ENCODE results near the gene ARHGAP22. TPM values are rescaled to one million over a fixed set of nuclear protein-coding genes. Genes with fewer than 3 reads are reported as not detected.

Gene ARHGAP22
- total and polyA plus RNA-seq, 4 donors = 0.23 to 2.3 (median 0.54) TPM

DNA sequence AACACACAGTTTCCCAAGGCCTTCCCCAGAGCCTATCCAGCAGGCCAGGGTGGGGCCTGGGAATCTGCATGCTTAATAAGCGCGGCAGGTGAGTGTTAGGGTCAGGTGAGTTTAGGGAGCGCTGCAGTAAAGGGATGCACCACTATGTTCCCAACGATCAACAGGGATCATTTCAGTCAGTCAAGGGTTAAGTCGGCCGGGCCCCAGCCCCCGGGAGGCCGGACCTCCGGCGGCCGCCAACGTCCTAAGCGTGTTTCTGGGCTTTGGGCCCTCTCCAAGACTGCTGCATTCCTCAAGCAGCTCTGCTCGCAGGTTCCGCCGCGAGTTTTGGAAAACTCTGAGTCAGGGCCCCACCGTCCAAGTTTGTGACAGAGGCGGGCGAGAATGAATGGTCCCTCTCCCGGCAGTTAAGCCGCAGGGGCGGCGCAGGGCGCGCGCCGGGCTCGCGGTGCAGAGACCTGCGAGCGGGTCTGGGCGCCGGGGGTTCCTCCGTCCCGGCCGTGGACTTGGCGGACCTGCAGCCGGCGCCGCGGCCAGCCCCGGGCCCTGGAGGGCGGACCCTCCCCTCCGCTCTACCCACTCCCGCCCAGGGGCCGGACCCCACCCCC lies 81.6 kb downstream of the ARHGAP22 start:
- Histone ChIP-seq H3K4me3 (ENCODE audit: low read depth in 1 of 3, low read length in 3 of 3) (peak overlapping the region in 2 of 3 donors; percentile 40 to 50), H3K4me1 (ENCODE audit: control insufficient read depth in 4 of 4, insufficient read depth in 4 of 4, low read length in 3 of 4) (peaks cover 7 to 15% (median 12%) of the 10 kb centered on the region in 4 donors), H3K9ac (ENCODE audit: low read depth in 1 of 2, low read length in 2 of 2) (no peak overlapping the region), H3K9me3 (ENCODE audit: control insufficient read depth in 4 of 4, low read length in 3 of 4) (no peaks in the 10 kb centered on the region), H3K27ac (ENCODE audit: low read depth in 1 of 2, low read length in 2 of 2) (no peak overlapping the region), H3K27me3 (ENCODE audit: control insufficient read depth in 4 of 4, insufficient read depth in 4 of 4, low read length in 3 of 4) (peaks cover 0 to 4% (median 0%) of the 10 kb centered on the region in 4 donors), H3K36me3 (ENCODE audit: control insufficient read depth in 4 of 4, insufficient read depth in 3 of 4, low read depth in 1 of 4, low read length in 3 of 4) (no peaks in the 10 kb centered on the region)
- no peak for TF ChIP-seq FOXA2 (IDR thresholded peaks at IDR 0.05)
- TF ChIP-seq FOXA1 (IDR thresholded peaks at IDR 0.05) = no peak
- peak; percentile 38 for DNase-seq (ENCODE audit: low spot score)
- 3% methylated on average over 47 of the region's 47 CpGs for WGBS

DNA sequence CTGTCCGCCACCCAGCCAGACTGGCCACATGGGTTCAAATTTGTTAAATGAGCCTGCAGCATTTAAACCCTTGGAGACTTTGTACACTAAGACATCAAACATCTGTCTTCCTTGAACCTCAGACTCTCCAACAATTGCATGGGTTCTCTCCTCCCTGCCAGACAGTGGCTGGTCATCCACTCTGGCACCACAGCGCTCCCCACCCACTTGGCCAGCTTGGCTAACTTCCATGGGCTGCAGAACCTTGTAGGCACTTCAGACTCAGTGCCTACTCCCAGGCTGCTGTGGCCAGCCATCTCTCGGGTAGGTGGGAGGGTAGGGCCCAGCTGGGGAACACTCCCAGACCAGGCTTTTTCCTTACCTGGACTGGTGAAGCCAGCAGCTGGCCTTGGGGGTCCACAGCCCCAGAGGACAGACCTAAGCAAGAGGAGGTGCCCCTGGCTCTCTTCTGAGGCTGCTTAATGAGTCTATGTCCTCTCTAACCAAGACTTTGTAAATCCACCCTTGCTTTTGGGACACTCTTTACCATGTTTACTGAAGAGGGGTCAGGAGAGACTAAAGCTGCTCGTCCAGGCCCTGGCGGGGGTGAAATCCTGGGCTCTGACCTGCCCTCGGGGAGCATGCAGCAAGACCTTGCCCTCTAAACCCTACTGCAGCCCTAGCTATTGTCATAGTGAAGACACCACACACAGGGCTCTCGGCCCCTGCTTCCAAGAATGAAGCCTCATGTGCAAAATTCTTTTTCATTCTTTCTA lies 82.7 kb downstream of the ARHGAP22 start:
- no peaks in the 10 kb centered on the region for H3K9me3 ChIP-seq (ENCODE audit: control insufficient read depth in 4 of 4, low read length in 3 of 4)
- no peak overlapping the region for H3K9ac ChIP-seq (ENCODE audit: low read depth in 1 of 2, low read length in 2 of 2)
- TF ChIP-seq, protein P1, sequence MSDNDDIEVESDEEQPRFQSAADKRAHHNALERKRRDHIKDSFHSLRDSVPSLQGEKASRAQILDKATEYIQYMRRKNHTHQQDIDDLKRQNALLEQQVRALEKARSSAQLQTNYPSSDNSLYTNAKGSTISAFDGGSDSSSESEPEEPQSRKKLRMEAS (IDR thresholded peaks at IDR 0.05) = no peak
- TF ChIP-seq HNF4G (IDR thresholded peaks at IDR 0.05) = no peak
- TF ChIP-seq REST (IDR thresholded peaks at IDR 0.05) = no peak
- TF ChIP-seq JUND (IDR thresholded peaks at IDR 0.05) = no peak
- TF ChIP-seq, protein P2, sequence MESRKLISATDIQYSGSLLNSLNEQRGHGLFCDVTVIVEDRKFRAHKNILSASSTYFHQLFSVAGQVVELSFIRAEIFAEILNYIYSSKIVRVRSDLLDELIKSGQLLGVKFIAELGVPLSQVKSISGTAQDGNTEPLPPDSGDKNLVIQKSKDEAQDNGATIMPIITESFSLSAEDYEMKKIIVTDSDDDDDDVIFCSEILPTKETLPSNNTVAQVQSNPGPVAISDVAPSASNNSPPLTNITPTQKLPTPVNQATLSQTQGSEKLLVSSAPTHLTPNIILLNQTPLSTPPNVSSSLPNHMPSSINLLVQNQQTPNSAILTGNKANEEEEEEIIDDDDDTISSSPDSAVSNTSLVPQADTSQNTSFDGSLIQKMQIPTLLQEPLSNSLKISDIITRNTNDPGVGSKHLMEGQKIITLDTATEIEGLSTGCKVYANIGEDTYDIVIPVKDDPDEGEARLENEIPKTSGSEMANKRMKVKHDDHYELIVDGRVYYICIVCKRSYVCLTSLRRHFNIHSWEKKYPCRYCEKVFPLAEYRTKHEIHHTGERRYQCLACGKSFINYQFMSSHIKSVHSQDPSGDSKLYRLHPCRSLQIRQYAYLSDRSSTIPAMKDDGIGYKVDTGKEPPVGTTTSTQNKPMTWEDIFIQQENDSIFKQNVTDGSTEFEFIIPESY (IDR thresholded peaks at IDR 0.05) = no peak
- TF ChIP-seq HNF4A (conservative IDR thresholded peaks at IDR 0.05) = no peak
- no peak for TF ChIP-seq RAD21 (IDR thresholded peaks at IDR 0.05)
- H3K36me3 ChIP-seq (ENCODE audit: control insufficient read depth in 4 of 4, insufficient read depth in 3 of 4, low read depth in 1 of 4, low read length in 3 of 4) = no peaks in the 10 kb centered on the region
- peak; percentile 29 for DNase-seq (ENCODE audit: low spot score)
- peaks cover 0 to 4% (median 0%) of the 10 kb centered on the region in 4 donors for H3K27me3 ChIP-seq (ENCODE audit: control insufficient read depth in 4 of 4, insufficient read depth in 4 of 4, low read length in 3 of 4)
- H3K27ac ChIP-seq (ENCODE audit: low read depth in 1 of 2, low read length in 2 of 2) = no peak overlapping the region
- H3K4me3 ChIP-seq (ENCODE audit: low read depth in 1 of 3, low read length in 3 of 3) = no peak overlapping the region
- H3K4me1 ChIP-seq (ENCODE audit: control insufficient read depth in 4 of 4, insufficient read depth in 4 of 4, low read length in 3 of 4) = peaks cover 7 to 15% (median 12%) of the 10 kb centered on the region in 4 donors
- 82% methylated on average over 7 of the region's 7 CpGs for WGBS

DNA sequence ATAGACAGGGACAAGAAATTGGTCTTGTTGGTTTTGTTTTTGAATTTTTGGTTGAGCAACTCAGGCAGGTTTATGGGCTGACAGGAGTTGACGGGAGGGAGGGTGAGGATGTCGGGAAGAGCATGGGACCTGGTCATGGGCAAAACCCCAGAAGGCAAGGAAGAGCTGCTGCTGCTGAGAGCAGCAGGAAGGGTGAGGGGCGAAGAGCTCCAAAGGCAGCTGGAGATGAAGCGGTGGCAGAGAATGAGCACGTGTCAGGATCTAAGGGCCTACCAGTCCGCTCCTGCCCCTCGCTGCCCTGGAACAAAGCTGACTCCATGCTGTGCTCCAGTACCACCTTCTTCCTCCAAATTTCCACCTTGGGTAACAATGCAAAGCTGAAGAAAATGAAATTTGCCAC lies 84.3 kb downstream of the ARHGAP22 start:
- H3K9me3 ChIP-seq (ENCODE audit: control insufficient read depth in 4 of 4, low read length in 3 of 4) = no peaks in the 10 kb centered on the region
- H3K9ac ChIP-seq (ENCODE audit: low read depth in 1 of 2, low read length in 2 of 2) = no peak overlapping the region
- no peak for DNase-seq (ENCODE audit: low spot score)
- H3K27me3 ChIP-seq (ENCODE audit: control insufficient read depth in 4 of 4, insufficient read depth in 4 of 4, low read length in 3 of 4) = peaks cover 0 to 6% (median 0%) of the 10 kb centered on the region in 4 donors
- peaks cover 7 to 15% (median 12%) of the 10 kb centered on the region in 4 donors for H3K4me1 ChIP-seq (ENCODE audit: control insufficient read depth in 4 of 4, insufficient read depth in 4 of 4, low read length in 3 of 4)
- WGBS = 86% methylated on average over 7 of the region's 7 CpGs
- H3K4me3 ChIP-seq (ENCODE audit: low read depth in 1 of 3, low read length in 3 of 3) = no peak overlapping the region
- H3K27ac ChIP-seq (ENCODE audit: low read depth in 1 of 2, low read length in 2 of 2) = no peak overlapping the region
- no peaks in the 10 kb centered on the region for H3K36me3 ChIP-seq (ENCODE audit: control insufficient read depth in 4 of 4, insufficient read depth in 3 of 4, low read depth in 1 of 4, low read length in 3 of 4)
- TF ChIP-seq JUND (IDR thresholded peaks at IDR 0.05) (no peak), RAD21 (IDR thresholded peaks at IDR 0.05) (no peak), HNF4G (IDR thresholded peaks at IDR 0.05) (no peak), REST (IDR thresholded peaks at IDR 0.05) (no peak), RXRA (IDR thresholded peaks at IDR 0.05) (no peak)
- TF ChIP-seq, protein P2 (IDR thresholded peaks at IDR 0.05) = no peak
- TF ChIP-seq, protein P3, sequence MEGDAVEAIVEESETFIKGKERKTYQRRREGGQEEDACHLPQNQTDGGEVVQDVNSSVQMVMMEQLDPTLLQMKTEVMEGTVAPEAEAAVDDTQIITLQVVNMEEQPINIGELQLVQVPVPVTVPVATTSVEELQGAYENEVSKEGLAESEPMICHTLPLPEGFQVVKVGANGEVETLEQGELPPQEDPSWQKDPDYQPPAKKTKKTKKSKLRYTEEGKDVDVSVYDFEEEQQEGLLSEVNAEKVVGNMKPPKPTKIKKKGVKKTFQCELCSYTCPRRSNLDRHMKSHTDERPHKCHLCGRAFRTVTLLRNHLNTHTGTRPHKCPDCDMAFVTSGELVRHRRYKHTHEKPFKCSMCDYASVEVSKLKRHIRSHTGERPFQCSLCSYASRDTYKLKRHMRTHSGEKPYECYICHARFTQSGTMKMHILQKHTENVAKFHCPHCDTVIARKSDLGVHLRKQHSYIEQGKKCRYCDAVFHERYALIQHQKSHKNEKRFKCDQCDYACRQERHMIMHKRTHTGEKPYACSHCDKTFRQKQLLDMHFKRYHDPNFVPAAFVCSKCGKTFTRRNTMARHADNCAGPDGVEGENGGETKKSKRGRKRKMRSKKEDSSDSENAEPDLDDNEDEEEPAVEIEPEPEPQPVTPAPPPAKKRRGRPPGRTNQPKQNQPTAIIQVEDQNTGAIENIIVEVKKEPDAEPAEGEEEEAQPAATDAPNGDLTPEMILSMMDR (IDR thresholded peaks at IDR 0.05; ENCODE audit: low read depth, low read length, missing input control) = no peak
